HepG2 (cell line): Measurements from ENCODE around the gene NDUFAF5. TPM values are rescaled to one million over a fixed set of nuclear protein-coding genes. Genes with fewer than 3 reads are reported as not detected.

ENCODE experiments used
- ARNTL ChIP-seq: sonication (generic); formaldehyde crosslinking; IDR thresholded peaks from 2 replicates; pipeline ENCODE4 v1.4.0; 2020; ENCODE audit warnings: mild to moderate bottlenecking, missing genetic modification reagents
- ATAD3A ChIP-seq: sonication (generic); formaldehyde crosslinking; IDR thresholded peaks from 2 replicates; pipeline ENCODE4 v1.4.0; 2020; ENCODE audit warnings: missing genetic modification reagents
- CEBPG ChIP-seq: IDR thresholded peaks from 2 replicates; pipeline ENCODE4 v1.6.1; 2016
- CENPT ChIP-seq: sonication (generic); formaldehyde crosslinking; IDR thresholded peaks from 2 replicates; pipeline ENCODE4 v1.8.0; 2022; ENCODE audit warnings: low read depth, mild to moderate bottlenecking, moderate library complexity, missing genetic modification reagents
- ESRRA ChIP-seq: sonication (generic); formaldehyde crosslinking; IDR thresholded peaks from 2 replicates; pipeline ENCODE4 v1.5.1; 2020; ENCODE audit warnings: mild to moderate bottlenecking, low read depth, missing genetic modification reagents
- MIXL1 ChIP-seq: IDR thresholded peaks from 2 replicates; pipeline ENCODE4 v1.6.1; 2016
- NR2F2 ChIP-seq: IDR thresholded peaks from 2 replicates; pipeline ENCODE4 v1.6.1; 2012; ENCODE audit warnings: low read depth, inconsistent platforms, borderline replicate concordance
- SMAD9 ChIP-seq: sonication (generic); formaldehyde crosslinking; IDR thresholded peaks from 2 replicates; pipeline ENCODE4 v1.5.1; 2020; ENCODE audit warnings: mild to moderate bottlenecking, missing genetic modification reagents
- ZNF207 ChIP-seq: fragments of 450-650 bp; IDR thresholded peaks from 2 replicates; pipeline ENCODE4 v1.6.1; 2016; ENCODE audit warnings: antibody characterized with exemption, borderline replicate concordance
- ZNF234 ChIP-seq: sonication (generic); formaldehyde crosslinking; conservative IDR thresholded peaks from 2 replicates; pipeline ENCODE4 v1.5.1; 2020; ENCODE audit warnings: mild to moderate bottlenecking, missing genetic modification reagents
- ZNF343 ChIP-seq: sonication (generic); formaldehyde crosslinking; IDR thresholded peaks from 2 replicates; pipeline ENCODE4 v1.4.0; 2020; ENCODE audit warnings: mild to moderate bottlenecking, missing genetic modification reagents
- ZNF543 ChIP-seq: sonication (generic); formaldehyde crosslinking; IDR thresholded peaks from 2 replicates; pipeline ENCODE4 v1.4.0; 2020; ENCODE audit warnings: mild to moderate bottlenecking, missing genetic modification reagents
- ZSCAN9 ChIP-seq: IDR thresholded peaks from 2 replicates; pipeline ENCODE4 v1.6.1; 2016; ENCODE audit warnings: borderline replicate concordance
- polyA plus RNA-seq, 8 experiments: library from polyadenylated mRNA; depleted of rRNA in 3 of 8; stranded (reverse) in 7 of 8; unstranded in 1 of 8; fragments of >200 nt; fragmentation: Illumina TruSeq in 4 of 8; extraction: Trizol in 4 of 8; gene quantifications; 2 replicates each; pipeline versions ENCODE4 v1.2.1 to v1.2.3, GENCODE V29; 2011 to 2016; ENCODE audit warnings: low read depth in 4 of 8, missing spikeins in 1 of 8, mixed read lengths in 1 of 8; ENCODE audit not compliant: insufficient read depth in 1 of 8
- total RNA-seq, 5 experiments: library from RNA; depleted of rRNA; stranded (reverse); fragments of >200 nt; fragmentation: Illumina TruSeq; extraction: Trizol; gene quantifications; 2 replicates each; pipeline ENCODE4 v1.2.3, GENCODE V29; 2016; ENCODE audit warnings: low read depth in 1 of 5
- TF ChIP-seq, protein P1 (sequence below): sonication (generic); formaldehyde crosslinking; IDR thresholded peaks from 2 replicates; pipeline ENCODE4 v1.4.0; 2020; ENCODE audit warnings: mild to moderate bottlenecking, missing genetic modification reagents
- TF ChIP-seq, protein P2 (sequence below): sonication (generic); formaldehyde crosslinking; IDR thresholded peaks from 2 replicates; pipeline ENCODE4 v1.5.1; 2020; ENCODE audit warnings: missing genetic modification reagents, mild to moderate bottlenecking, borderline replicate concordance
- TF ChIP-seq, protein P3 (sequence below): sonication (generic); formaldehyde crosslinking; conservative IDR thresholded peaks from 2 replicates; pipeline ENCODE4 v1.8.0; 2022; ENCODE audit warnings: missing genetic modification reagents
- TF ChIP-seq, protein P4 (sequence below): sonication (generic); formaldehyde crosslinking; IDR thresholded peaks from 2 replicates; pipeline ENCODE4 v1.8.1; 2022; ENCODE audit warnings: low read depth, mild to moderate bottlenecking, missing genetic modification reagents
- TF ChIP-seq, protein P5 (sequence below): sonication (generic); formaldehyde crosslinking; IDR thresholded peaks from 2 replicates; pipeline ENCODE4 v1.5.0; 2020; ENCODE audit warnings: missing genetic modification reagents, mild to moderate bottlenecking, borderline replicate concordance
- TF ChIP-seq, protein P6 (sequence below): sonication (generic); formaldehyde crosslinking; IDR thresholded peaks from 2 replicates; pipeline ENCODE4 v1.5.0; 2020; ENCODE audit warnings: mild to moderate bottlenecking, low read depth, missing genetic modification reagents, borderline replicate concordance

Gene NDUFAF5
- total and polyA plus RNA-seq, 2 of the 13 experiments (the other 11 are each of a cell fraction or from before 2014, with no cell fraction given), result 23.1 to 66.7 TPM

DNA sequence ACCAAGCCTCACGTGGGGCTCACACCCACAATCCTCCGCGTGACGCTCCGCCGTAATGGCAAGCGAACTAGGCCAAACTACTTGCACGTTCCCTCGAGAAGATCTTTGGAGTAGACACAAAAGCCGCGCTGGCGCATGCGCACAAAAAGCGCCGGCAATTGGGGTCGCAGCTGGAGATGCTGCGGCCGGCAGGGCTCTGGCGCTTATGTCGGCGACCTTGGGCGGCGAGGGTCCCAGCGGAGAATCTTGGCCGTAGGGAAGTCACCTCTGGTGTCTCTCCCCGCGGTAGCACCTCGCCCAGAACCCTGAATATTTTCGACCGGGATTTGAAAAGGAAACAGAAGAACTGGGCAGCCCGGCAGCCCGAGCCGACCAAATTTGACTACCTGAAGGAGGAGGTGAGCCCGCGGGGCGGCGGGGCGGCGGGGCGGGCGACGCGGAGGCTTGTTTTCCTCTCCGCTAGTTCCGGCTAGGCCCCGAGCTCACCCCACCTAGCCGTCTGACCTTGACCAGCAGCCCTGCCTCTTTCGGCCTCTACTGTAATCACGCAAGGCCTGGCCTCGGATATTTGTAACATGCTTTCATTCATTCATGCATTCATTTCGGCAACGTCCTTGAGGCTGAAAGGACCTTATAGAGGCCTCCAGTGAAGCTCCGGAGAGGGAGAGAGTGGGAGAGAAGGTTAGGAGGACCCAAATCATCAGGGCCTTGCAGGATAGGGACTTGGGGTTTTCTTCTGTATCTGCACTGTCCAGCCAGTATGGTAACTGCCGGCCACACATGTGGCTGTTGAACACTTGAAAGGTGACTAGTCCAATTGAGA is at the start of gene NDUFAF5, which contains the start of gene ESF1 (continued):
- TF ChIP-seq, protein P1, sequence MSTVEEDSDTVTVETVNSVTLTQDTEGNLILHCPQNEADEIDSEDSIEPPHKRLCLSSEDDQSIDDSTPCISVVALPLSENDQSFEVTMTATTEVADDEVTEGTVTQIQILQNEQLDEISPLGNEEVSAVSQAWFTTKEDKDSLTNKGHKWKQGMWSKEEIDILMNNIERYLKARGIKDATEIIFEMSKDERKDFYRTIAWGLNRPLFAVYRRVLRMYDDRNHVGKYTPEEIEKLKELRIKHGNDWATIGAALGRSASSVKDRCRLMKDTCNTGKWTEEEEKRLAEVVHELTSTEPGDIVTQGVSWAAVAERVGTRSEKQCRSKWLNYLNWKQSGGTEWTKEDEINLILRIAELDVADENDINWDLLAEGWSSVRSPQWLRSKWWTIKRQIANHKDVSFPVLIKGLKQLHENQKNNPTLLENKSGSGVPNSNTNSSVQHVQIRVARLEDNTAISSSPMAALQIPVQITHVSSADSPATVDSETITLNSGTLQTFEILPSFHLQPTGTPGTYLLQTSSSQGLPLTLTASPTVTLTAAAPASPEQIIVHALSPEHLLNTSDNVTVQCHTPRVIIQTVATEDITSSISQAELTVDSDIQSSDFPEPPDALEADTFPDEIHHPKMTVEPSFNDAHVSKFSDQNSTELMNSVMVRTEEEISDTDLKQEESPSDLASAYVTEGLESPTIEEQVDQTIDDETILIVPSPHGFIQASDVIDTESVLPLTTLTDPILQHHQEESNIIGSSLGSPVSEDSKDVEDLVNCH (CRISPR knock-in tag), result 0 out of 2 replicates have a peak, but pooled peaks have one; percentile 57
- TF ChIP-seq, protein P2, sequence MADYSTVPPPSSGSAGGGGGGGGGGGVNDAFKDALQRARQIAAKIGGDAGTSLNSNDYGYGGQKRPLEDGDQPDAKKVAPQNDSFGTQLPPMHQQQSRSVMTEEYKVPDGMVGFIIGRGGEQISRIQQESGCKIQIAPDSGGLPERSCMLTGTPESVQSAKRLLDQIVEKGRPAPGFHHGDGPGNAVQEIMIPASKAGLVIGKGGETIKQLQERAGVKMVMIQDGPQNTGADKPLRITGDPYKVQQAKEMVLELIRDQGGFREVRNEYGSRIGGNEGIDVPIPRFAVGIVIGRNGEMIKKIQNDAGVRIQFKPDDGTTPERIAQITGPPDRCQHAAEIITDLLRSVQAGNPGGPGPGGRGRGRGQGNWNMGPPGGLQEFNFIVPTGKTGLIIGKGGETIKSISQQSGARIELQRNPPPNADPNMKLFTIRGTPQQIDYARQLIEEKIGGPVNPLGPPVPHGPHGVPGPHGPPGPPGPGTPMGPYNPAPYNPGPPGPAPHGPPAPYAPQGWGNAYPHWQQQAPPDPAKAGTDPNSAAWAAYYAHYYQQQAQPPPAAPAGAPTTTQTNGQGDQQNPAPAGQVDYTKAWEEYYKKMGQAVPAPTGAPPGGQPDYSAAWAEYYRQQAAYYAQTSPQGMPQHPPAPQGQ (CRISPR knock-in tag), result 0 out of 2 replicates have a peak, but pooled peaks have one; percentile 54
- TF ChIP-seq ZSCAN9 (CRISPR knock-in tag) (peak; percentile 91; the same call in 1 of the 2 replicates), ZNF343 (CRISPR knock-in tag) (peak; percentile 76), ATAD3A (CRISPR knock-in tag) (no peak), CEBPG (CRISPR knock-in tag) (peak; percentile 78), ZNF207 (no peak), CENPT (CRISPR knock-in tag) (peak; percentile 73; the same call in 1 of the 2 replicates), MIXL1 (peak; percentile 97), ZNF234 (0 out of 2 replicates have a peak, but pooled peaks have one; percentile 90), ZNF543 (CRISPR knock-in tag) (peak; percentile 82; the same call in 1 of the 2 replicates), ARNTL (CRISPR knock-in tag) (peak; percentile 97), SMAD9 (0 out of 2 replicates have a peak, but pooled peaks have one; percentile 48), ESRRA (CRISPR knock-in tag) (peak; percentile 94), NR2F2 (no peak; the same call in 1 of the 2 replicates)
- TF ChIP-seq, protein P3, sequence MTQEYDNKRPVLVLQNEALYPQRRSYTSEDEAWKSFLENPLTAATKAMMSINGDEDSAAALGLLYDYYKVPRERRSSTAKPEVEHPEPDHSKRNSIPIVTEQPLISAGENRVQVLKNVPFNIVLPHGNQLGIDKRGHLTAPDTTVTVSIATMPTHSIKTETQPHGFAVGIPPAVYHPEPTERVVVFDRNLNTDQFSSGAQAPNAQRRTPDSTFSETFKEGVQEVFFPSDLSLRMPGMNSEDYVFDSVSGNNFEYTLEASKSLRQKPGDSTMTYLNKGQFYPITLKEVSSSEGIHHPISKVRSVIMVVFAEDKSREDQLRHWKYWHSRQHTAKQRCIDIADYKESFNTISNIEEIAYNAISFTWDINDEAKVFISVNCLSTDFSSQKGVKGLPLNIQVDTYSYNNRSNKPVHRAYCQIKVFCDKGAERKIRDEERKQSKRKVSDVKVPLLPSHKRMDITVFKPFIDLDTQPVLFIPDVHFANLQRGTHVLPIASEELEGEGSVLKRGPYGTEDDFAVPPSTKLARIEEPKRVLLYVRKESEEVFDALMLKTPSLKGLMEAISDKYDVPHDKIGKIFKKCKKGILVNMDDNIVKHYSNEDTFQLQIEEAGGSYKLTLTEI (CRISPR knock-in tag), result no peak
- TF ChIP-seq, protein P4, sequence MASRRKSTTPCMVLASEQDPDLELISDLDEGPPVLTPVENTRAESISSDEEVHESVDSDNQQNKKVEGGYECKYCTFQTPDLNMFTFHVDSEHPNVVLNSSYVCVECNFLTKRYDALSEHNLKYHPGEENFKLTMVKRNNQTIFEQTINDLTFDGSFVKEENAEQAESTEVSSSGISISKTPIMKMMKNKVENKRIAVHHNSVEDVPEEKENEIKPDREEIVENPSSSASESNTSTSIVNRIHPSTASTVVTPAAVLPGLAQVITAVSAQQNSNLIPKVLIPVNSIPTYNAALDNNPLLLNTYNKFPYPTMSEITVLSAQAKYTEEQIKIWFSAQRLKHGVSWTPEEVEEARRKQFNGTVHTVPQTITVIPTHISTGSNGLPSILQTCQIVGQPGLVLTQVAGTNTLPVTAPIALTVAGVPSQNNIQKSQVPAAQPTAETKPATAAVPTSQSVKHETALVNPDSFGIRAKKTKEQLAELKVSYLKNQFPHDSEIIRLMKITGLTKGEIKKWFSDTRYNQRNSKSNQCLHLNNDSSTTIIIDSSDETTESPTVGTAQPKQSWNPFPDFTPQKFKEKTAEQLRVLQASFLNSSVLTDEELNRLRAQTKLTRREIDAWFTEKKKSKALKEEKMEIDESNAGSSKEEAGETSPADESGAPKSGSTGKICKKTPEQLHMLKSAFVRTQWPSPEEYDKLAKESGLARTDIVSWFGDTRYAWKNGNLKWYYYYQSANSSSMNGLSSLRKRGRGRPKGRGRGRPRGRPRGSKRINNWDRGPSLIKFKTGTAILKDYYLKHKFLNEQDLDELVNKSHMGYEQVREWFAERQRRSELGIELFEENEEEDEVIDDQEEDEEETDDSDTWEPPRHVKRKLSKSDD (CRISPR knock-in tag), result peak; percentile 86; the same call in 1 of the 2 replicates
- TF ChIP-seq, protein P5, sequence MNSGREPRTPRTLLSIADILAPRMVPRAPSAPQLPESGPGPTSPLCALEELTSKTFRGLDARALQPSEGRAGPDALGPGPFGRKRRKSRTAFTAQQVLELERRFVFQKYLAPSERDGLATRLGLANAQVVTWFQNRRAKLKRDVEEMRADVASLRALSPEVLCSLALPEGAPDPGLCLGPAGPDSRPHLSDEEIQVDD, result peak; percentile 49; the same call in 1 of the 2 replicates
- TF ChIP-seq, protein P6, sequence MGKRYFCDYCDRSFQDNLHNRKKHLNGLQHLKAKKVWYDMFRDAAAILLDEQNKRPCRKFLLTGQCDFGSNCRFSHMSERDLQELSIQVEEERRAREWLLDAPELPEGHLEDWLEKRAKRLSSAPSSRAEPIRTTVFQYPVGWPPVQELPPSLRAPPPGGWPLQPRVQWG (CRISPR knock-in tag), result no peak
